HG03095 (cell line): Measurements from ENCODE around the gene KIF25.

Source experiments
- ATAC-seq: cut with Tn5 transposase; IDR thresholded peaks from one replicate; pipeline ENCODE4 v1.9.1; 2021; ENCODE audit warnings: moderate library complexity; ENCODE audit not compliant: unreplicated experiment

KIF25 gene, protein sequence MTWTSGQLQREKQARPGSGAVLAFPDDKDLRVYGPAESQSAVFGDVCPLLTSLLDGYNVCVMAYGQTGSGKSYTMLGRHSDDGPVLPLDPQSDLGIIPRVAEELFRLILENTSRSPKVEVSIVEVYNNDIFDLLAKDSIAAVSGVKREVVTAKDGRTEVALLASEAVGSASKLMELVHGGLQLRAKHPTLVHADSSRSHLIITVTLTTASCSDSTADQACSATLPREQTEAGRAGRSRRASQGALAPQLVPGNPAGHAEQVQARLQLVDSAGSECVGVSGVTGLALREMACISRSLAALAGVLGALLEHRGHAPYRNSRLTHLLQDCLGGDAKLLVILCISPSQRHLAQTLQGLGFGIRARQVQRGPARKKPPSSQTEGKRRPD

GRCh38 chr6:167997642-167998041 lies at the start of gene KIF25:
Gene KIF25 (plus strand): TSS chr6:167997671. CDS start chr6:168029586, 31,915 bp downstream.
- no peak for ATAC-seq

DNA sequence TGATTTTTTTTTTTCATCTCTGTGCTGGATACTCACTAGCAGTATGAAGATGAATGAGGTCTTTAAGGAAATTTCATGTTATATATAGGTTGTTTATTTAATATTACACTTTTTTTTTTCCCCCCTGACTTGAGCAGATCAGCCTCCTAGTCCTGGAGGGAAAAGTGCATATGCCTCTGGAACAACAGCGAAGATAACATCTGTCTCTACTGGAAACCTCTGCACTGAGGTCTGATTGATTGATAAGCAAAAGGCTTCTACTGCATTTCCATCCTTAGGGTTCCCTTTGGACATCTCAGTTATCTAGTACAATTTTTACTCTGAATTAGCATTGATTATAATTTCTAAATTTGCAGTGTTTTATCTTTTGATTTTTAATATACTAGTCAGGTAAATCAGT lies 49.8 kb upstream of the KIF25 start:
- no peak for ATAC-seq

DNA sequence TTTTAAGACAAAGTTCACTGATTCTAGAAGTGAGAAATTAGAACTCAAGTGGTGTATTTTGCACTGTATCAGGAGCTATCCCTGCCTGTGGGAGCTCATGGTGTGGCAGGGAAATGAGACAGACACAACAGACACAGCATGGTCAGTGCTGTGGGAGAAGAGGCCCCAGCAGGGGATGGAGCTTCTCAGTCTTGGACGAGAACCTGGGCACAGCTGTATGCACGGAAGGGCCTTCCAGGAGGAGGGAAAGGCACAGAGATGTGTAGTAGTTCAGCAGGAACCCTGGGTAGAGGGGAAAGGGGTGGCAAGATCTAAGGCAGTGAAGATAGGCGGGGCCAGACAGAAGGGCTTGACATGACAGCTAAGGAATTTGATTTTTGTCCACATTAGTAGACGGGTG lies 48.8 kb upstream of the KIF25 start:
- ATAC-seq, result no peak

GRCh38 chr6:167949121-167949684 lies 48.3 kb upstream of the KIF25 start:
- ATAC-seq, result no peak

DNA sequence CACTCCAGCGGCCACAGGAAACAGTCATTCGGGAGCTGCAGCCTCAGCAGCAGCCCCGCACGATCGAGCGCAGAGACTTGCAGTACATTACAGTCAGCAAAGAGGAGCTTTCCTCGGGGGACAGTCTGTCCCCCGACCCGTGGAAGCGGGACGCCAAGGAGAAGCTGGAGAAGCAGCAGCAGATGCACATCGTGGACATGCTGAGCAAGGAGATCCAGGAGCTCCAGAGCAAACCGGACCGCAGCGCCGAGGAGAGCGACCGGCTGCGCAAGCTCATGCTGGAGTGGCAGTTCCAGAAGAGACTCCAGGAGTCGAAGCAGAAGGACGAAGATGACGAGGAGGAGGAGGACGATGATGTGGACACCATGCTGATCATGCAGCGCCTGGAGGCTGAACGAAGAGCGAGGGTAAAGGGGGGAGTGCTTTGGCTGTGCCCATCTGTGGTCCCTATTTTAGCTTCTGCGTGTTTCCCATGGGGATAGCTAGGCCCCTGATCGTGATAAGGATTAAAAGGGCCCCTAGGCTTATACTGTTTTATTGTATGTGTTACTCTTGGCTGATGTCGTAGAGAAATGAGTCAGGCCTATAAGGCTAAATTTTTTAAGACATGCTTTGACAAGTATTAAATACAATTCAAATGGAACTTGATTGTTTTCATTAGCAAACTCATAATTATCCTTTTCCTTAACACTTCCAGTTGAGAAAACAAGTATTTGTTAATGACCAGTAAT lies 45.5 kb upstream of the KIF25 start:
- ATAC-seq, result no peak

DNA sequence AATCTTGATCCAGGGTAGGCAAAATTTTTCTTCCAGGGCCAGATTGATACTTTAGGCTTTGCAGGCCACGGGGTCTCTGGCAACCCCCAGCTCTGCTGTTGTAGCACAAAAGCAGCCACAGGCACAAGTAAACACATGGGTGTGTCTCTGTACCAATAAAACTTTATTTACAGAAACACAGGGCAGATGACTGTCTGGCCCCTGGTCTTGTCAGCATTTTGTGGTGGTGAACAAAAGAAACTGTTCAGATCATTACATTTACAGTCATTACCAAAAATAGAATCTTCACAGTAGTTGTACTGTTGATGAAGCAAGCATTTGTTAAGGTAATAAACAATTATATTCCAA lies 45.0 kb upstream of the KIF25 start:
- ATAC-seq, result no peak

GRCh38 chr6:167953551-167953950 lies 43.9 kb upstream of the KIF25 start:
- ATAC-seq, result no peak

DNA sequence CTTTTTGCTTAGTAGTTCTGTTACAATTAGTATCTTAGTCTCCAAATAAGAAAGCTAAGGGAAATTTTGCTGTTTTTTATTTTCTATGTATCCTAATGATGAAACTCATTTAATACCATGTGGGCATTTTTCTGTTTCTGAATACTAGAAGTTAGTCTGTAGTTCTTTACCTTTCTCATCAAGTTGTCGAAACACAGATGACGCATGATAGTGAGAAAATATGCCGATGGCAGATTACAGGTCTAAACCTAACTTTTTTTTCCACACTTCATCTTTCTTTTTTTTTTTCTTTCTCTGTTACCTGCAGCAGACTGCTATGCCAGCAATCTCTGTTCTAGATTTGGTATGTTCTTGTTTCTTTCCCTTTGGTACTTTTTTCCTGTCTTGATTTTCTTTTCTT lies 43.3 kb upstream of the KIF25 start:
- no peak for ATAC-seq

DNA sequence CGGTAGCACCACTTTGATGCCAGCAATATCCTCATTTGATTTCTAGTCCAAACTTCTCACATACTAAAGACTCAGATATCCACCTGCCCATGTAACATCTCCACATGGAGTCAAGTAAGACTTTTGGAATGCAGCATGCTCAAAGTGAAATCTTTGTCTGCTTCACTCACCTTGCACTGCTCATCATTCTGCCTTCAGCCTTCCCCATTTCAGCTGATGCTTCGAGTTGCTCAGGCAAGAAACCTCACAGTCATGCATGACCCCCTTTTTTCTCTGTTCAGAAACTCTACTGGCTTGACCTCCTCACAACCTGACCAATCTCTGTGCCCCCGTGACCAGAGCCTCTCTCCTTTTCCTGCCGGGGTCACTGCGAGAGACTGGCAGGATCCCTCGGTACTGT lies 41.0 kb upstream of the KIF25 start:
- ATAC-seq, result no peak

DNA sequence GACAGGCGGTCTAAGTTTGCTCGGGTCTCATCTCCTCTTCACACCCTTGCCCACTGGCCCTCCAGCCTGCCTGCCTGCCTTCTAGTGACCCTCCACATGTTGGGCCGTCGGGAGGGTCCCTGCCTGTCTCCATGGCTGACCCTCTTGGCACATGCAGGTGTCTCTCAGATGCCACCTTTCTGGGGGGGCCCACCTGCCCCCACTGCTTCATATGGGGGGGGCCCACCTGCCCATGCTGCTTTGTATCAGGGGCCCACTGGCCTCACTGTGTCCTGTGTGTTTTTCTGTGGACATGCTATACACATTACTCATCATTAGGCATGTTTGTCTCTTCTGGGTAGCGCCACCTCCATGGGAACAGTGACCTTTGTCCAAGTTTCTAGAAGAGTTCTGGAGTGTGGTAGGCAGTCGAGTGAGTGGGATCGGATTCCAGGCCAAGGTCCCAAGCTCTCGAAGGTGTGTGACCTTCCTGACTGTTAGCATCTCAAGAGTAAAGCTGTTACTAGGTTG lies 40.4 kb upstream of the KIF25 start:
- no peak for ATAC-seq

- no peak for ATAC-seq
These were observed 39.8 kb upstream of the KIF25 start for GRCh38 chr6:167957626-167958025.

DNA sequence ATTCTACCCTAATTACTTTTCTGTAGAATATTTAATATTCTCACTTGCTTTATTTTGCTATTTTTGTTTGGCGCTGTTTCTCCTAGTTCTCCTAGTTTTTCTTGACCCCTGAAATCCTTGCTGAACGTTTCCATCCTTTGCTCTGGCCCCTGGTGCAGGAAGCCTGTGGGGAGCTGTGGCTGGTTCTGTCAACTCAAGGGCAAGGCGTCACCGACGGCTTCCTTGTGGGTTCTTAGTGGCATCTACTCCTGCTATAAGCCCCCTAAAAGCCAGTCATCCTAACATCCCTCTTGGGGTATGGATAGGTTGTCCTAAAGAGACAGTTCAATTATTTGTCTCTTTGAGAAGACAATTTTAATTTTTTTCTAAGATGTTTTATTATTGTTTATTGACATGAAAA lies 36.9 kb upstream of the KIF25 start:
- no peak for ATAC-seq

GRCh38 chr6:167962711-167963110 lies 34.8 kb upstream of the KIF25 start:
- ATAC-seq, result no peak

- ATAC-seq, result no peak
These were observed 33.8 kb upstream of the KIF25 start for GRCh38 chr6:167963589-167964057.

DNA sequence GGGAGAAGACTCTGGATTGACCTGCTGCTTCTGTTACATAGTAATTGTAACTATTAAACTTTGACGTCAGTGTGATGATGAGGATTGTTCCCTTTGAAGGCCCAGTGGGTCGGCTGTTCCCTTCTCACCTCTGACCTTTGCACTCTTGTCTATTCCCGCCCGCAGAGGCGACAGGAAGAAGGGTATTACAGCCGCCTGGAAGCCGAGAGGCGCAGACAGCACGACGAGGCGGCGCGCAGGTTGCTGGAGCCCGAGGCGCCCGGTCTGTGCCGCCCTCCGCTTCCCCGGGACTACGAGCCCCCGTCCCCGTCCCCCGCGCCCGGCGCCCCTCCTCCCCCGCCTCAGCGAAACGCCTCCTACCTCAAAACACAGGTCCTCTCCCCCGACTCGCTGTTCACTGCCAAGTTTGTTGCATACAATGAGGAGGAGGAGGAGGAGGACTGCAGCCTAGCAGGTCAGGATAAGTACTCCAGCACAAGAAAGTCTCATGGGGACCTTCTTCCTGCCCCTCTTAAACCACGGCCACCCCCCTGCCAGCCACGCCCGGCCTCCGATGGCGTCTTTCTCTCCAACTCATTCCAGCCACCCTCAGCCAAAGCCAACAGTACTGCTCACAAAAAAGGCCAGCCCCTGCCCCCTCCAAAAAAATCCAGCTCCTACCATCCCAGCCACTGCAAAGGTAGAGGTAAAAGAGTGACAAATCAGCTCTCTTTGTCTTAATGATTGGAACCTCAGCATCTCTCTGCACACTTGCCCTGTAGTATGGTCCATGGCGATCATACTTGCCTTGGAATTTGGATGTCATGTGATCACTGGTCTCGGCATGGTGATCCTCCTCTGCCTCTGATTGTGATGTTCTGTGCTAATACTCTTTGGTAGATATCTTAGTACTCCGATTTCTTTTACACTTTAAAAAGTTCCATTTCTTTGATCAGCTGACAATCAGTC lies 31.6 kb upstream of the KIF25 start:
- no peak for ATAC-seq

- no peak for ATAC-seq
These were observed 30.9 kb upstream of the KIF25 start for GRCh38 chr6:167966540-167966905.

GRCh38 chr6:167968091-167968490 lies 29.4 kb upstream of the KIF25 start:
- ATAC-seq, result no peak

GRCh38 chr6:167970230-167970629 lies 27.2 kb upstream of the KIF25 start:
- ATAC-seq, result no peak

- no peak for ATAC-seq
These were observed 25.3 kb upstream of the KIF25 start for GRCh38 chr6:167972193-167972592.

GRCh38 chr6:167973148-167973885 lies 24.2 kb upstream of the KIF25 start:
- no peak for ATAC-seq
